Measurements from ENCODE around the gene SCAF1.
A peak's percentile ranks its signal among the peaks of the same experiment; 100 is the strongest.

DNA sequence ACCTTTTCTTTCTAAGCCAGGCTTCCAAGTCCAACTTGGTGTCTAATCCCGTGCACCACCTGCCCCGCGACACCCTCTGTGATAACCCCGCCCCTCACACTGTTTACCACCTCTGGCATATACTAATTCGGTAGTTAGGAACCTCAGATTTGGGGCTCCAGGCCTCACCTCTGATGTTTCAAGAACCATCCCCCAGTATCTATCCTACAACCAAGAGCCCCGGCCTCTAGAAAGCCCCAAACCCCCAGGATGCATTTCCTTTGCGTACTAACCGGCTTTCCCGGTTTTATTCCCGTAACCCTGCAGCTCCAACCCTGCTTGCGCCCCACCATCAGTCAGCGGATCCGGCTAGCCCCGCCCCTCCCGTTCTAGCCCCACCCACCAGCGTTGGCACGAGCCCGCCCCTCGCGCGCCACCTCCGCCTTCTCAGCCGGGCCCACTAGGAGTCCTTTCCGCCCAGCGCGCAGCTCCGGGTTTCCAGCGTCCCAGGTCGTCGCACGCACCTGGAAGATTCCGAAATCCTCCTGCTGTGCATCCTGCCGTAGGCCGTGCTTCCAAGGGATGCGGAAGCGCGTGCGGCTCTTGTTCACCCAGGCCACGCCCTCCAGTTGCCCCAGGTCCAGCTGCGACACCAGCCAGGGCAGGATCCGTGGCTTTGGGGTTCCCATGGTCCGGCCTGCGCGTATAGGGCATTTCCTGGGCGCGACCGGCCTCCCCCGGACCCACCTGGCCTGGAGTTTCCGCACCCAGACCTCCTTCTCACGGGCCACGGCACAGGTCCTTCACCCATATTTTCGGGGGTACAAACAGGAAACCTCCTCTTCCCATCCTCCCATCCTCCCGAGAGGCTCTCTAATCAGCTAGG, 22.4 kb downstream of the SCAF1 start:
- TF ChIP-seq BACH1 (IDR thresholded peaks at IDR 0.05; ENCODE audit: borderline replicate concordance) = peak; percentile 20; the same call in 1 of the 2 replicates
- no peak for TF ChIP-seq EP300 (IDR thresholded peaks at IDR 0.05; ENCODE audit: borderline replicate concordance in 1 of 2, control insufficient read depth in 1 of 2, low read depth in 2 of 2, low read length in 2 of 2)
- TF ChIP-seq TBL1XR1 (IDR thresholded peaks at IDR 0.05; ENCODE audit: low read depth, low read length) = no peak
- TF ChIP-seq, protein P1, sequence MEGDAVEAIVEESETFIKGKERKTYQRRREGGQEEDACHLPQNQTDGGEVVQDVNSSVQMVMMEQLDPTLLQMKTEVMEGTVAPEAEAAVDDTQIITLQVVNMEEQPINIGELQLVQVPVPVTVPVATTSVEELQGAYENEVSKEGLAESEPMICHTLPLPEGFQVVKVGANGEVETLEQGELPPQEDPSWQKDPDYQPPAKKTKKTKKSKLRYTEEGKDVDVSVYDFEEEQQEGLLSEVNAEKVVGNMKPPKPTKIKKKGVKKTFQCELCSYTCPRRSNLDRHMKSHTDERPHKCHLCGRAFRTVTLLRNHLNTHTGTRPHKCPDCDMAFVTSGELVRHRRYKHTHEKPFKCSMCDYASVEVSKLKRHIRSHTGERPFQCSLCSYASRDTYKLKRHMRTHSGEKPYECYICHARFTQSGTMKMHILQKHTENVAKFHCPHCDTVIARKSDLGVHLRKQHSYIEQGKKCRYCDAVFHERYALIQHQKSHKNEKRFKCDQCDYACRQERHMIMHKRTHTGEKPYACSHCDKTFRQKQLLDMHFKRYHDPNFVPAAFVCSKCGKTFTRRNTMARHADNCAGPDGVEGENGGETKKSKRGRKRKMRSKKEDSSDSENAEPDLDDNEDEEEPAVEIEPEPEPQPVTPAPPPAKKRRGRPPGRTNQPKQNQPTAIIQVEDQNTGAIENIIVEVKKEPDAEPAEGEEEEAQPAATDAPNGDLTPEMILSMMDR (IDR thresholded peaks at IDR 0.05 in 2 of 3, conservative IDR thresholded peaks at IDR 0.05 in 1 of 3; ENCODE audit: control insufficient read depth in 2 of 3, extremely low read depth in 1 of 3, insufficient read depth in 1 of 3, low read depth in 3 of 3, low read length in 3 of 3) = 0 out of 6 replicates have a peak, but pooled peaks of 1 of the 3 experiments have one; percentile 5
